ENCODE measurements around the gene VEGFA.

- TF ChIP-seq CTCF (IDR thresholded peaks at IDR 0.05) (no peak), POLR2A (IDR thresholded peaks at IDR 0.05; ENCODE audit: low read length) (no peak), SMC3 (IDR thresholded peaks at IDR 0.05) (no peak), MYC (IDR thresholded peaks at IDR 0.05; ENCODE audit: borderline replicate concordance, low read length) (no peak), USF2 (IDR thresholded peaks at IDR 0.05) (no peak), MAZ (IDR thresholded peaks at IDR 0.05; ENCODE audit: borderline replicate concordance, low read depth, low read length) (no peak), ESRRA (IDR thresholded peaks at IDR 0.05; ENCODE audit: borderline replicate concordance, low read length) (no peak), BCL3 (IDR thresholded peaks at IDR 0.05) (no peak), ZFP36 (IDR thresholded peaks at IDR 0.05; ENCODE audit: borderline replicate concordance, partially characterized antibody) (no peak), JUNB (IDR thresholded peaks at IDR 0.05) (no peak)
Measured at GRCh38 chr6:43823879-43824702, 54.1 kb downstream of the VEGFA start.

Measured in A549 (cell line).